UCSD-AML1 (cell line): ENCODE measurements around the gene TRIO.

Experiments used
- DNase-seq: peaks from one replicate; lab custom pipeline; 2025; ENCODE audit not compliant: unreplicated experiment; lab: John Stamatoyannopoulos, UW

TRIO gene

GRCh38 chr5:14165375-14166106 is 22.4 kb downstream of the TRIO start:
- no peak for DNase-seq

- DNase-seq, result no peak
Measured at GRCh38 chr5:14166437-14166836, 23.3 kb downstream of the TRIO start.

- DNase-seq, result no peak
Measured at GRCh38 chr5:14167211-14167845, 24.2 kb downstream of the TRIO start.

GRCh38 chr5:14168144-14168792 is 25.1 kb downstream of the TRIO start:
- no peak for DNase-seq

GRCh38 chr5:14168793-14169262 is 25.7 kb downstream of the TRIO start:
- no peak for DNase-seq

- no peak for DNase-seq
Measured at GRCh38 chr5:14171046-14171445, 27.9 kb downstream of the TRIO start.

- DNase-seq, result peak; percentile 40
Measured at GRCh38 chr5:14171621-14172020, 28.5 kb downstream of the TRIO start.

- DNase-seq, result no peak
Measured at GRCh38 chr5:14172149-14172795, 29.1 kb downstream of the TRIO start.

GRCh38 chr5:14173377-14174229 is 30.5 kb downstream of the TRIO start:
- no peak for DNase-seq

- DNase-seq, result peak; percentile 39
Measured at GRCh38 chr5:14174230-14174636, 31.1 kb downstream of the TRIO start.

- no peak for DNase-seq
Measured at GRCh38 chr5:14175381-14175780, 32.2 kb downstream of the TRIO start.

- DNase-seq, result no peak
Measured at GRCh38 chr5:14176888-14177287, 33.7 kb downstream of the TRIO start.

GRCh38 chr5:14177634-14178033 is 34.5 kb downstream of the TRIO start:
- DNase-seq, result no peak

GRCh38 chr5:14178091-14178490 is 34.9 kb downstream of the TRIO start:
- no peak for DNase-seq

- no peak for DNase-seq
Measured at GRCh38 chr5:14178671-14179211, 35.6 kb downstream of the TRIO start.

GRCh38 chr5:14179446-14179845 is 36.3 kb downstream of the TRIO start:
- no peak for DNase-seq

- no peak for DNase-seq
Measured at GRCh38 chr5:14180437-14180836, 37.3 kb downstream of the TRIO start.

GRCh38 chr5:14181299-14181968 is 38.3 kb downstream of the TRIO start:
- no peak for DNase-seq

- no peak for DNase-seq
Measured at GRCh38 chr5:14182761-14183160, 39.6 kb downstream of the TRIO start.
